K562 (cell line): ENCODE measurements around the gene PAIP2. TPM values are rescaled to one million over a fixed set of nuclear protein-coding genes. Genes with fewer than 3 reads are reported as not detected.

Source experiments
- ATAC-seq: fragments of 200-7000 bp; cut with Tn5 transposase; 3 replicates; pipeline ENCODE4 v1.9.1; 2020; ENCODE audit warnings: moderate library complexity
- BruUV-seq: library from RNA; stranded (reverse); fragments of 400-500 nt; replicated peaks from 2 replicates; lab custom pipeline; 2021; lab: Mats Ljungman, UMichigan
- CTCF ChIA-PET: fragments of 300-600 bp; formaldehyde crosslinking; extraction: SDS; loops from one replicate; lab custom pipeline; 2021; ENCODE audit warnings: low intra/inter-chr PET ratio; lab: Yijun Ruan, JAX
- POLR2A ChIA-PET: fragments of 300-600, 350-650 bp; sonication (Branson Sonifier 250); formaldehyde crosslinking; extraction: SDS; loops from one replicate; lab custom pipeline; 2021; ENCODE audit warnings: antibody characterized with exemption, inconsistent platforms; lab: Yijun Ruan, JAX
- DNase-seq, 4 experiments: peaks; one replicate each; pipeline versions ENCODE4 v3.0.0 to v3.0.0-alpha.2; 2011 to 2018; ENCODE audit warnings: low spot score in 3 of 4, mixed read lengths in 3 of 4; ENCODE audit errors: extremely low read depth in 1 of 4
- FAIRE-seq: peaks from 2 replicates; lab custom pipeline; 2011; peaks lifted over from hg19 to GRCh38; lab: Jason Lieb, UNC
- H2AFZ ChIP-seq: 2 replicates; pipeline ENCODE4 v1.6.0; 2011; ENCODE audit warnings: low read depth, low read length, control low read depth, inconsistent platforms
- H3K27ac ChIP-seq: fragments of 200-600 bp; 3 replicates; pipeline ENCODE4 v1.8.0; 2011; ENCODE audit warnings: low read depth, mild to moderate bottlenecking, control low read depth, inconsistent platforms, low read length, moderate library complexity, mixed read lengths; ENCODE audit errors: extremely low read depth
- H3K27me3 ChIP-seq, 2 experiments: fragments of 300-600 bp in 1 of 2; 2 replicates in 1 of 2; 3 replicates in 1 of 2; pipeline versions ENCODE4 v1.6.0 to v1.8.0; 2011; ENCODE audit warnings: inconsistent platforms in 2 of 2, low read length in 2 of 2, mild to moderate bottlenecking in 1 of 2, mixed read lengths in 1 of 2, moderate library complexity in 1 of 2; ENCODE audit not compliant: control insufficient read depth in 2 of 2, insufficient read depth in 2 of 2
- H3K36me3 ChIP-seq: fragments of 300-600 bp; 3 replicates; pipeline ENCODE4 v1.8.0; 2011; ENCODE audit warnings: mild to moderate bottlenecking, low read length, inconsistent platforms; ENCODE audit not compliant: control insufficient read depth, insufficient read depth
- H3K4me1 ChIP-seq, 2 experiments: fragments of 200-600 bp in 1 of 2; replicated peaks in 1 of 2; 2 replicates in 1 of 2; 3 replicates in 1 of 2; pipeline versions ENCODE4 v1.5.1 to v1.8.0; 2011; ENCODE audit warnings: inconsistent platforms in 2 of 2, low read length in 2 of 2, mild to moderate bottlenecking in 1 of 2, mixed read lengths in 1 of 2, moderate library complexity in 1 of 2; ENCODE audit not compliant: control insufficient read depth in 2 of 2, insufficient read depth in 2 of 2
- H3K4me2 ChIP-seq: 2 replicates; pipeline ENCODE4 v1.6.1; 2011; ENCODE audit warnings: low read length, control low read depth, inconsistent platforms, mixed read lengths; ENCODE audit not compliant: insufficient read depth
- H3K4me3 ChIP-seq: fragments of 200-600 bp; sonication (generic), shearing (Covaris generic); 2 replicates; pipeline ENCODE4 v1.5.1; 2016; ENCODE audit warnings: control low read depth, inconsistent platforms
- H3K79me2 ChIP-seq: fragments of 200-600 bp; 3 replicates; pipeline ENCODE4 v1.8.0; 2011; ENCODE audit warnings: low read length, inconsistent platforms; ENCODE audit not compliant: control insufficient read depth, insufficient read depth
- H3K9ac ChIP-seq, 2 experiments: 2 replicates each; pipeline versions ENCODE4 v1.6.0 to v1.6.1; 2011; ENCODE audit warnings: low read depth in 2 of 2, low read length in 2 of 2, control low read depth in 1 of 2, inconsistent platforms in 1 of 2, mild to moderate bottlenecking in 1 of 2, mixed read lengths in 1 of 2; ENCODE audit not compliant: insufficient read depth in 1 of 2
- H3K9me1 ChIP-seq: one replicate; pipeline ENCODE4 v1.6.0; 2011; ENCODE audit warnings: inconsistent platforms, mild to moderate bottlenecking, low read length, moderate library complexity; ENCODE audit not compliant: control insufficient read depth, insufficient read depth
- H3K9me3 ChIP-seq: replicated peaks from 2 replicates; pipeline ENCODE4 v1.5.1; 2011; ENCODE audit warnings: low read depth, low read length, inconsistent platforms; ENCODE audit not compliant: control insufficient read depth, insufficient read depth
- H4K20me1 ChIP-seq: replicated peaks from 2 replicates; pipeline ENCODE4 v1.6.1; 2011; ENCODE audit warnings: low read length, inconsistent platforms, mixed read lengths; ENCODE audit not compliant: control insufficient read depth, insufficient read depth
- ATF7 ChIP-seq: fragments of 450-650 bp; IDR thresholded peaks from 2 replicates; pipeline ENCODE4 v1.7.1; 2014; ENCODE audit warnings: mild to moderate bottlenecking, moderate library complexity
- CBX2 ChIP-seq: fragments of 200-600 bp; sonication (generic); IDR thresholded peaks from one replicate; pipeline ENCODE4 v1.6.1; 2012; ENCODE audit warnings: mild to moderate bottlenecking, low read length, inconsistent platforms; ENCODE audit not compliant: insufficient read depth, poor library complexity, severe bottlenecking
- CXXC5 ChIP-seq: fragments of 250-450 bp; sonication (Bioruptor Pico); IDR thresholded peaks from 2 replicates; pipeline ENCODE4 v1.8.0; 2022; ENCODE audit warnings: inconsistent platforms, mild to moderate bottlenecking, moderate library complexity
- FOSL1 ChIP-seq: fragments of 200-800 bp; sonication (Bioruptor generic); conservative IDR thresholded peaks from 2 replicates; pipeline ENCODE4 v1.6.1; 2016; ENCODE audit warnings: missing genetic modification characterization, missing compliant biosample characterization
- RCOR1 ChIP-seq, 2 experiments: IDR thresholded peaks; 2 replicates each; pipeline ENCODE4 v1.6.1; 2012; ENCODE audit warnings: low read depth in 2 of 2, low read length in 2 of 2, borderline replicate concordance in 1 of 2, improper control_type of control experiment in 1 of 2
- RREB1 ChIP-seq: fragments of 250-450 bp; sonication (Bioruptor Pico); IDR thresholded peaks from 2 replicates; pipeline ENCODE4 v1.4.0; 2020
- TEAD1 ChIP-seq, 2 experiments: fragments of 450-650 bp in 1 of 2; sonication (generic) in 1 of 2; formaldehyde crosslinking; IDR thresholded peaks; 2 replicates each; pipeline versions ENCODE4 v1.4.0 to v1.8.0; 2020 to 2022; ENCODE audit warnings: mild to moderate bottlenecking in 2 of 2, missing genetic modification reagents in 1 of 2
- ZNF512 ChIP-seq: IDR thresholded peaks from 2 replicates; pipeline ENCODE4 v1.6.1; 2016; ENCODE audit warnings: missing genetic modification characterization, missing compliant biosample characterization
- WGBS: fragments of 100-300 bp; shearing (Covaris generic); methylation state at CpG from one replicate; pipeline ENCODE4 v1.1.6; 2016; ENCODE audit warnings: low coverage, mixed read lengths; ENCODE audit not compliant: insufficient coverage; ENCODE audit errors: missing lambda C conversion rate; 5-methylcytosine and 5-hydroxymethylcytosine counted together
- in situ Hi-C: fragments of 300-500 bp; cut with MboI; formaldehyde crosslinking; loops from 4 replicates; pipeline ENCODE4 v1.15.0; 2018; ENCODE audit warnings: inconsistent platforms, mixed read lengths
- intact Hi-C: fragments of 100-400 bp; cut with micrococcal nuclease; formaldehyde crosslinking; loops from 2 replicates; pipeline ENCODE4 v1.14.2; 2022
- polyA plus RNA-seq, 8 experiments: library from polyadenylated mRNA; depleted of rRNA in 4 of 8; stranded (reverse) in 5 of 8; unstranded in 3 of 8; fragments of >200 nt; fragmentation: Nextera tagmentation in 2 of 8; fragmentation: Illumina TruSeq in 1 of 8; extraction: Ambion mirVana in 2 of 8; extraction: Trizol in 1 of 8; gene quantifications; 2 replicates each; pipeline versions ENCODE4 v1.2.1 to v1.2.3, GENCODE V29; 2011 to 2014; ENCODE audit warnings: inconsistent platforms in 1 of 8, missing spikeins in 1 of 8
- total RNA-seq, 7 experiments: library from RNA; depleted of rRNA in 6 of 7; stranded (reverse); fragments of >200 nt in 6 of 7; fragmentation: Illumina TruSeq in 2 of 7; extraction: Trizol in 2 of 7; gene quantifications; 2 replicates each; pipeline versions ENCODE4 v1.2.1 to v1.2.3, GENCODE V29; 2011 to 2021; ENCODE audit warnings: low replicate concordance in 1 of 7

PAIP2 gene
- total and polyA plus RNA-seq, 9 of the 15 experiments (the other 6 are each of a cell fraction or from before 2014, with no cell fraction given), result 78.3 to 187 (median 128) TPM

GRCh38 chr5:139374909-139375308, 33.3 kb downstream of the PAIP2 start:
- Histone ChIP-seq H3K79me2 (no peaks in the 10 kb centered on the region), H4K20me1 (no peaks in the 10 kb centered on the region), H3K4me1 (peaks cover 0 to 14% of the 10 kb centered on the region in 2 experiments; a peak in 2 of 5 replicates), H3K4me2 (no peak overlapping the region), H3K9me1 (no peaks in the 10 kb centered on the region), H3K9ac (no peak overlapping the region), H3K36me3 (peaks cover 14% of the 10 kb centered on the region; the same call in 2 of the 3 replicates), H2AFZ (no peak overlapping the region), H3K4me3 (no peak overlapping the region), H3K27me3 (no peaks in the 10 kb centered on the region), H3K27ac (no peak overlapping the region), H3K9me3 (no peaks in the 10 kb centered on the region)
- intact Hi-C loops, result no loop called here
- ATAC-seq (no peak; the same call in 2 of the 3 replicates), FAIRE-seq (no peak), DNase-seq (no peak)
- WGBS, result 28% methylated on average over 2 of the region's 2 CpGs
- TF ChIP-seq TEAD1 (CRISPR knock-in tag; IDR thresholded peaks at IDR 0.05) (0 out of 4 replicates have a peak, but pooled peaks of 1 of the 2 experiments have one; percentile 29), FOSL1 (no peak)
- BruUV-seq, result no TSS peak
- ChIA-PET POLR2A (interaction anchor here (0.6 to 0.9 kb wide), 2 partner anchors 11 to 34 kb away, joined by 3 read pairs; no protein-coding TSS in a partner anchor), CTCF (no interaction called here)
- in situ Hi-C loops, result no loop called here

DNA sequence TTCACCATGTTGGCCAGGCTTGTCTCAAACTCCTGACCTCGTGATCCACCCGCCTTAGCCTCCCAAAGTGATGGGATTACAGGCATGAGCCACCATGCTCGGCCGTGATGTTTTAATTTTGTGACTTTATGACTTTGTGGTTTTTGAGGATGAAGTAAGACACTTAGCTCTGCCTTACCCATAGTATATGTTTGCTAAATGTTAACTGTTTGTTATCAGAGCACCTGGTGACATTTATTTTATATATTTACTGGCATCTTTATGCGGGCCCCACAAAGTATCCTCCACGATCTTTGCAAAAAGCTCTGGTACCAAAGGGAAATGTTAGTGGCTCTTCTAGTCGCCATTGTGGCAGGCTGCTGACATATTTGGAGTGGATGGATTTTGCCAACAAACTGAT, 34.7 kb downstream of the PAIP2 start:
- peaks cover 0 to 25% of the 10 kb centered on the region in 2 experiments; a peak in 2 of 5 replicates for H3K4me1 ChIP-seq
- intact Hi-C loops (no loop called here), in situ Hi-C loops (no loop called here)
- H3K4me3 ChIP-seq, result no peak overlapping the region
- H4K20me1 ChIP-seq, result no peaks in the 10 kb centered on the region
- H3K27me3 ChIP-seq, result no peaks in the 10 kb centered on the region
- no peaks in the 10 kb centered on the region for H3K9me1 ChIP-seq
- H3K9ac ChIP-seq, result no peak overlapping the region
- DNase-seq (no peak), FAIRE-seq (no peak), ATAC-seq (no peak)
- POLR2A ChIA-PET, result no interaction called here
- BruUV-seq, result no TSS peak
- H2AFZ ChIP-seq, result no peak overlapping the region
- no peak overlapping the region for H3K27ac ChIP-seq
- WGBS, result 43% methylated on average over 7 of the region's 7 CpGs
- CTCF ChIA-PET, result no interaction called here
- H3K79me2 ChIP-seq, result no peaks in the 10 kb centered on the region
- peaks cover 9% of the 10 kb centered on the region; the same call in 2 of the 3 replicates for H3K36me3 ChIP-seq
- H3K4me2 ChIP-seq, result no peak overlapping the region
- H3K9me3 ChIP-seq, result no peaks in the 10 kb centered on the region
- TF ChIP-seq CBX2, result no peak
- TF ChIP-seq CXXC5 (CRISPR knock-in tag), result no peak
- TF ChIP-seq ZNF512 (tag), result no peak
- no peak for TF ChIP-seq ATF7
- no peak for TF ChIP-seq RREB1 (CRISPR knock-in tag)
- no peak for TF ChIP-seq RCOR1 (IDR thresholded peaks at IDR 0.05; ENCODE audit: borderline replicate concordance in 1 of 2, low read depth in 2 of 2, low read length in 2 of 2)
